Neural progenitor cell (in vitro differentiated cells): ENCODE data around the gene CYP3A4. TPM values are rescaled to one million over a fixed set of nuclear protein-coding genes. Genes with fewer than 3 reads are reported as not detected.
A peak's percentile ranks its signal among the peaks of the same experiment; 100 is the strongest.
"Not testable (repeated sequence)": the region's sequence is repeated elsewhere in the genome, so short reads cannot be mapped to it uniquely, and the experiment has no call there.

Experiments used
- DNase-seq: peaks from one replicate; pipeline ENCODE4 v3.0.0-alpha.2; 2016; ENCODE audit warnings: low spot score
- H2AFZ ChIP-seq: fragments of 200-600 bp; sonication (generic); replicated peaks from 2 replicates; pipeline ENCODE4 v1.6.1; 2016; ENCODE audit warnings: antibody characterized with exemption
- H3F3A ChIP-seq: fragments of 200-600 bp; sonication (generic); 2 replicates; pipeline ENCODE4 v1.6.1; 2016; ENCODE audit warnings: antibody characterized with exemption, low read depth
- H3K27ac ChIP-seq: fragments of 200-600 bp; sonication (generic); 2 replicates; pipeline ENCODE4 v1.5.1; 2016; ENCODE audit warnings: mild to moderate bottlenecking
- H3K27me3 ChIP-seq: fragments of 200-600 bp; sonication (generic); 2 replicates; pipeline ENCODE4 v1.6.1; 2016; ENCODE audit warnings: mild to moderate bottlenecking, moderate library complexity
- H3K36me3 ChIP-seq: fragments of 200-600 bp; sonication (generic); 2 replicates; pipeline ENCODE4 v1.5.1; 2016
- H3K4me1 ChIP-seq: fragments of 200-600 bp; sonication (generic); 2 replicates; pipeline ENCODE4 v1.6.1; 2016; ENCODE audit warnings: mixed run types
- H3K4me2 ChIP-seq: fragments of 200-600 bp; sonication (generic); 2 replicates; pipeline ENCODE4 v1.6.1; 2016
- H3K4me3 ChIP-seq: fragments of 200-600 bp; sonication (generic); 2 replicates; pipeline ENCODE4 v1.5.1; 2016
- H3K79me2 ChIP-seq: fragments of 200-600 bp; sonication (generic); 2 replicates; pipeline ENCODE4 v1.6.1; 2016; ENCODE audit warnings: low read depth
- H3K9ac ChIP-seq: fragments of 200-600 bp; sonication (generic); 2 replicates; pipeline ENCODE4 v1.6.1; 2016
- H3K9me3 ChIP-seq: fragments of 200-600 bp; sonication (generic); 2 replicates; pipeline ENCODE4 v1.5.1; 2016; ENCODE audit warnings: low read depth
- H4K20me1 ChIP-seq: fragments of 200-600 bp; sonication (generic); 2 replicates; pipeline ENCODE4 v1.6.1; 2016; ENCODE audit warnings: low read depth
- H3K27ac Mint-ChIP-seq: 3 replicates; pipeline ENCODE4 v1.8.0; 2021; ENCODE audit warnings: mixed read lengths
- H3K27me3 Mint-ChIP-seq: 2 replicates; pipeline ENCODE4 v1.8.0; 2022; ENCODE audit warnings: low read depth, mild to moderate bottlenecking, inconsistent platforms, moderate library complexity, mixed read lengths; ENCODE audit not compliant: insufficient read depth
- H3K36me3 Mint-ChIP-seq: 3 replicates; pipeline ENCODE4 v1.8.0; 2021; ENCODE audit warnings: mixed read lengths
- H3K4me1 Mint-ChIP-seq: 3 replicates; pipeline ENCODE4 v1.8.0; 2021; ENCODE audit warnings: mixed read lengths
- H3K4me3 Mint-ChIP-seq: 3 replicates; pipeline ENCODE4 v1.8.0; 2021; ENCODE audit warnings: mild to moderate bottlenecking, moderate library complexity, mixed read lengths
- H3K9me3 Mint-ChIP-seq: 3 replicates; pipeline ENCODE4 v1.8.0; 2020; ENCODE audit warnings: mixed read lengths
- EZH2 ChIP-seq: fragments of 200-600 bp; sonication (generic); IDR thresholded peaks from 2 replicates; pipeline ENCODE4 v1.6.1; 2017; ENCODE audit warnings: antibody characterized with exemption, mild to moderate bottlenecking, moderate library complexity
- EZH2phosphoT487 ChIP-seq: fragments of 200-600 bp; sonication (generic); IDR thresholded peaks from 2 replicates; pipeline ENCODE4 v1.6.1; 2017; ENCODE audit warnings: antibody characterized with exemption
- total RNA-seq: library from RNA; depleted of rRNA; stranded (reverse); fragments of >200 nt; gene quantifications from 2 replicates; pipeline ENCODE4 v1.2.3, GENCODE V29; 2015; ENCODE audit warnings: low replicate concordance
- TF ChIP-seq, protein P1 (sequence below): fragments of 200-600 bp; sonication (generic); IDR thresholded peaks from 2 replicates; pipeline ENCODE4 v1.5.1; 2017; ENCODE audit warnings: antibody characterized with exemption, mild to moderate bottlenecking

CYP3A4 gene
- total RNA-seq, 1 donor from 2014 or later = not detected

DNA sequence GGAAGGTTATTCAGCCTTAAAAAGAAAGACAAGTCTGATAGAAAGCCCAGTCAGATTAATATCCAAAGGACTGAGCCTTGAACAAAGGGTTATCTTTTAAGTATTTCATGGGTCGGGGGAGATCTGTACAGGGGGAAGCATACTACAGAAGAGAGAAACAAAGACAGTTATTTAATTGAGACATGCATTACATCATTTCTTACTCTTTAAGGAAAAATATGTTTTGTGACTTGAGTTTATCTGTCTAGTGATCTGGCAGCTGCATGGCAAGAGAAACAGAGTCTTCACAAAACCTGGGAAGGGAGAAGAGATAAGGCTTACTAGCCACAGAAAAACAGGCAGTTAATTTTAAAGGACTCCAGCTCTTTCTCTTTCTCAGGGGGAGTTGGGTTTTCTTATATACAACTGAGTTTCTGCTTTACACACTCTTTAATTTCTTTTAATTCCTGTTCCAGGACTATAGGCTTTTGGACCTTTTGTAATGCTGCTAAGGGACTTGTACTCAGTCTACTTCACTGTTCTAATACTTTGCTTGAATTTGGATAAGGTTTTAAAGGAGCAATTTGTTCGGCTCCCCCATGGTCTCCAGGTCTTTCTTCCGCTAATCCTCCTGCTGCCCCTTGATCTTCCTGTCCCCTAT lies 23.0 kb upstream of the CYP3A4 start:
- TF ChIP-seq, protein P1, sequence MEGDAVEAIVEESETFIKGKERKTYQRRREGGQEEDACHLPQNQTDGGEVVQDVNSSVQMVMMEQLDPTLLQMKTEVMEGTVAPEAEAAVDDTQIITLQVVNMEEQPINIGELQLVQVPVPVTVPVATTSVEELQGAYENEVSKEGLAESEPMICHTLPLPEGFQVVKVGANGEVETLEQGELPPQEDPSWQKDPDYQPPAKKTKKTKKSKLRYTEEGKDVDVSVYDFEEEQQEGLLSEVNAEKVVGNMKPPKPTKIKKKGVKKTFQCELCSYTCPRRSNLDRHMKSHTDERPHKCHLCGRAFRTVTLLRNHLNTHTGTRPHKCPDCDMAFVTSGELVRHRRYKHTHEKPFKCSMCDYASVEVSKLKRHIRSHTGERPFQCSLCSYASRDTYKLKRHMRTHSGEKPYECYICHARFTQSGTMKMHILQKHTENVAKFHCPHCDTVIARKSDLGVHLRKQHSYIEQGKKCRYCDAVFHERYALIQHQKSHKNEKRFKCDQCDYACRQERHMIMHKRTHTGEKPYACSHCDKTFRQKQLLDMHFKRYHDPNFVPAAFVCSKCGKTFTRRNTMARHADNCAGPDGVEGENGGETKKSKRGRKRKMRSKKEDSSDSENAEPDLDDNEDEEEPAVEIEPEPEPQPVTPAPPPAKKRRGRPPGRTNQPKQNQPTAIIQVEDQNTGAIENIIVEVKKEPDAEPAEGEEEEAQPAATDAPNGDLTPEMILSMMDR = no peak
- TF ChIP-seq EZH2 (no peak), EZH2phosphoT487 (no peak)
- H3K9me3 Mint-ChIP-seq = peaks cover 15% of the 10 kb centered on the region

GRCh38 chr7:99805641-99806040 lies 21.7 kb upstream of the CYP3A4 start:
- no peaks in the 10 kb centered on the region for H3K27me3 ChIP-seq
- Mint-ChIP-seq H3K36me3 (no peaks in the 10 kb centered on the region), H3K4me1 (peaks cover 16% of the 10 kb centered on the region), H3K27me3 (peaks cover 4% of the 10 kb centered on the region), H3K27ac (no peak overlapping the region), H3K9me3 (peaks cover 15% of the 10 kb centered on the region), H3K4me3 (no peak overlapping the region)
- H3K36me3 ChIP-seq = no peaks in the 10 kb centered on the region
- no peak overlapping the region for H3K4me3 ChIP-seq
- no peak for TF ChIP-seq EZH2
- TF ChIP-seq, protein P1 = no peak
- no peak for TF ChIP-seq EZH2phosphoT487
- H3K27ac ChIP-seq = no peak overlapping the region
- H3F3A ChIP-seq = peaks cover 9% of the 10 kb centered on the region
- no peak overlapping the region for H3K4me2 ChIP-seq
- no peaks in the 10 kb centered on the region for H3K79me2 ChIP-seq
- no peak overlapping the region for H2AFZ ChIP-seq
- H3K9me3 ChIP-seq = peaks cover 8% of the 10 kb centered on the region
- H4K20me1 ChIP-seq = no peaks in the 10 kb centered on the region
- DNase-seq = no peak
- H3K4me1 ChIP-seq = peaks cover 12% of the 10 kb centered on the region
- no peak overlapping the region for H3K9ac ChIP-seq

More for the DNA sequence above, 23.0 kb upstream of the CYP3A4 start:
- Histone ChIP-seq H3K4me3 (no peak overlapping the region), H2AFZ (no peak overlapping the region), H3K27me3 (no peaks in the 10 kb centered on the region), H3K36me3 (no peaks in the 10 kb centered on the region), H4K20me1 (no peaks in the 10 kb centered on the region), H3K9me3 (peaks cover 8% of the 10 kb centered on the region), H3K4me1 (peaks cover 12% of the 10 kb centered on the region), H3F3A (peaks cover 9% of the 10 kb centered on the region), H3K79me2 (no peaks in the 10 kb centered on the region), H3K9ac (no peak overlapping the region), H3K27ac (peak overlapping the region; percentile 49), H3K4me2 (peak overlapping the region; percentile 28)
- Mint-ChIP-seq H3K27ac (no peak overlapping the region), H3K4me3 (no peak overlapping the region), H3K4me1 (peaks cover 16% of the 10 kb centered on the region), H3K27me3 (peaks cover 3% of the 10 kb centered on the region), H3K36me3 (no peaks in the 10 kb centered on the region)
- DNase-seq = no peak

- DNase-seq, H3K27ac ChIP-seq, H3K27me3 ChIP-seq, H3K9me3 ChIP-seq, H3K4me3 ChIP-seq, H3K36me3 ChIP-seq, H4K20me1 ChIP-seq, H3K27ac Mint-ChIP-seq, H3K36me3 Mint-ChIP-seq, H3K9ac ChIP-seq, H3K4me2 ChIP-seq, H3K79me2 ChIP-seq, H3F3A ChIP-seq, H2AFZ ChIP-seq, H3K4me3 Mint-ChIP-seq, H3K27me3 Mint-ChIP-seq: not testable (repeated sequence)
- H3K4me1 ChIP-seq = peaks cover 12% of the 10 kb centered on the region
- Mint-ChIP-seq H3K9me3 (peaks cover 15% of the 10 kb centered on the region), H3K4me1 (peaks cover 16% of the 10 kb centered on the region)
Measured at GRCh38 chr7:99803118-99803517, 19.1 kb upstream of the CYP3A4 start.

- not testable (repeated sequence) for H3K27ac Mint-ChIP-seq, H3K9ac ChIP-seq, H3K27me3 Mint-ChIP-seq
Measured at GRCh38 chr7:99801407-99801806, 17.4 kb upstream of the CYP3A4 start.

More at GRCh38 chr7:99801407-99801806, 17.4 kb upstream of the CYP3A4 start:
- not testable (repeated sequence) for H4K20me1 ChIP-seq, DNase-seq, H3K27ac ChIP-seq, H3K4me2 ChIP-seq, H3K4me3 ChIP-seq, H3K4me3 Mint-ChIP-seq, H3K4me1 Mint-ChIP-seq, H3K79me2 ChIP-seq, H3K9me3 ChIP-seq, H3K27me3 ChIP-seq, H2AFZ ChIP-seq, H3K36me3 ChIP-seq, H3F3A ChIP-seq, H3K4me1 ChIP-seq, H3K36me3 Mint-ChIP-seq
- H3K9me3 Mint-ChIP-seq = peaks cover 15% of the 10 kb centered on the region
